Activated CD8-positive, alpha-beta memory T cell treated with anti-CD3 and anti-CD28 coated beads, Interleukin-2, amount 50 U/mL, for 48 hours (primary cell): Measurements from ENCODE around the gene ZNF276.

Experiments used
- DNase-seq: peaks from one replicate; pipeline ENCODE4 v3.0.0-alpha.2; 2020

The ZNF276 gene

DNA sequence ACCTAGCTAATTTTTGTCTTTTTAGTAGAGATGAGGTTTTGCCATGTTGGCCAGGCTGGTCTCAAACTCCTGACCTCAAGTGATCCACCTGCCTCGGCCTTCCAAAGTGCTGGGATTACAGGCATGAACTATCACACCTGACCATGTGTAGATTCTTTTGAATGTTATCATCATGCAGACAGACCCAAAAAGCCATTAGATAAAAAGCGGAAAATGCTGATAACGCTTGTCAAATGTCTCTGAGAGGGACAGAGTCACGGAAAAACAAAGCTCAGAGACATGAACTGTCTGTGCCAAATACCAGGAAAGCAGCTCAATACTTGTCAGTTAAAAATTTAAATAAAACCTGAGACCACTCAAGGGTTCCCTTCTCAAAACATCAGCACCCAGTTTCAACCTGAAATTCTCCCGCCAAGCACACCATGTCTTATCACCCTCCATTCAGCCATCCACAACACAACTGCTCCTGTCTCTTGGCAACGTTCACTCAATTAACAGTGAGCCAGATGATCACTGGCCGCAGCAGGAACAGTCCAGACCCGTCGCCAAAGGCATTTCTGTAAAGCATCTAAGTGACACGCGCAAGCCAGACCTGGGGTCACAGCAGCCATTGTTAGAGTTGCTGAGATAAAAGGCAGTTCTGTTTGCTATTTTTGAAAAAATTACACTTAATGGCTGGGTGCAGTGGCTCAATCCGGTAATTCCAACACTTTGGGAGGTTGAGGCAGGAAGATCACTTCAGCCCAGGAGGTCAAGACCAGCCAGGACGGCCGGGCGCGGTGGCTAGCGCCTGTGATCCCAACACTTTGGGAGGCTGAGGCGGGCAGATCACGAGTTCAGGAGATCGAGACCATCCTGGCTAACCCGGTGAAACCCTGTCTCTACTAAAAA is 65.4 kb downstream of the ZNF276 start:
- DNase-seq: no peak

DNA sequence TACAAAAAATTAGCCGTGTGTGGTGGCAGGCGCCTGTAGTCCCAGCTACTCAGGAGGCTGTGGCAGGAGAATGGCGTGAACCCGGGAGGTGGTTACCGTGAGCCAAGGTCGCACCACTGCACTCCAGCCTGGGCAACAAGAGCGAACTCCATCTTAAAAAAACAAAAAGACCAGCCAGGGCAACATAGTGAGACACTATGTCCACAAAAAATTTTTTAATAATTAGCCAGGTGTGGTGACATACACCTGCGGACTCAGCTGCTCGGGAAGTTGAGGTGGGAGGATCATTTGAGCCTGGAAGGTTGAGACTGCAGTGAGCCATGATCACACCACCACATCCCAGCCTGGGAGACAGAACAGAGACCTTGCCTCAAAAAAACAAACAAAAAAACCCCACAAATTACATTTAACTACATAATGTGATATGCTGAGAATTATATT is 66.0 kb downstream of the ZNF276 start:
- DNase-seq: no peak
